Activated T-helper 9 cell treated with anti-CD3 and anti-CD28 coated beads, Interleukin-2, amount 50 U/mL, for 16 hours (primary cell): ENCODE measurements around the gene TECTB.
"Not testable (repeated sequence)": the region's sequence is repeated elsewhere in the genome, so short reads cannot be mapped to it uniquely, and the experiment has no call there.

Source experiments
- DNase-seq: peaks from one replicate; pipeline ENCODE4 v3.0.0-alpha.2; 2020; ENCODE audit warnings: low read depth

The TECTB gene

DNA sequence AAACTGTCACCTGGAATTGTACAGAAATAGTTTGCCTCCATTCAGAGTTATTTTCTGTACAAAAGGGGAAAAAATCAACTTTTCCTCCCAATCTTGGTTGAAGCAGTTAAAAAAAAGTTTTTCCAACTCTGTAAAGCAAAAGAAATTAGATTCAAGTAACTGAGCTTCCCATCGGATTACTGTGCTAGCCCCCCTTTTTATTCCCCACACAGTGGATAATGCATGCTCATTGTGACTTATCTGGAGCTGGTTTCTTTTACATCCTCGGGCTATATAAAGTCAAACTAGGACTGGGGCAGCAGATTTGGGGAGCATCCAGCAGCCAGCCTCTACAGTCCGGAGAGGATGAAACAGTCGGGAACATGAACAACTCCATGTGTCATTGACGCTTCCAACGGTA, at the start of gene TECTB:
Gene TECTB (plus strand): TSS at position 301 of the 400 bp plus-strand sequence. CDS start 335 bp downstream, outside the sequence.
- no peak for DNase-seq

DNA sequence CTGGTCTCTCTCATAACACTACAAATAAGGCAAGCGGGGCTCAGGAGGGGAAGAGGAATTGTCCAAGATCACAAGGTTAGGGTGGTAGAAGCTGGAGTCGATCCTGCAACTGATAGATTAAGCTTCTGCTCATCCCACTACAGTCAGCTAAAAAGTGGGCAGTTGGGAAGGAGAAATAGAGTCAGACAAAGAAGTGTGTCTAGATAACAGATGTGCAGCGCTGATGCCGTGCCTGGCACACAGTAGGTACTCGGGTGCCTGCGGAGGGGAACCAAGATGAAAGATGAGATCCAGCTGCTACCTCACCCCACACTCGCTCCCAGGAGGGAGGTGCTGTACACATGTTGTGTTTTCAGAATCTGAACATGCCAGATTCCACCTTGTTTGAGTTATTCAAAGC, 48.1 kb upstream of the TECTB start:
- DNase-seq, result no peak

DNA sequence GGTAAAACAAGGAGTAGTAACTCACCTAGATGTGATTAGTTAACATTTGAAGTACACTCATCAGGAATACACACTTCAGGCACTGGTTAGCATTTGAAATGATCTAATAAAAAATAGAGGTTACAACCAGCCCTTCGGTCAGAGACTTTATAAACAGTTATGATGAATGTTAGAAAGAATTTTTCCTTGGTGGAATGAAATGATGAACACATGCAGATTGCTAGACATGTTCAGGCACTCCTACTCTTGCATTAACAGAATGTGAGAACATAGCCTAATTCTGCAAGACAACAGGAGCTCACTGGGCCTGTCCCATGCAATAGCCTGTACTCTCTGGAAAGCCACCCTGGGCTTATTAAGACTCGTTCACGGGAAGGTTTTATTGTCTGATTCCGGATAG, 47.3 kb upstream of the TECTB start:
- DNase-seq, result no peak

DNA sequence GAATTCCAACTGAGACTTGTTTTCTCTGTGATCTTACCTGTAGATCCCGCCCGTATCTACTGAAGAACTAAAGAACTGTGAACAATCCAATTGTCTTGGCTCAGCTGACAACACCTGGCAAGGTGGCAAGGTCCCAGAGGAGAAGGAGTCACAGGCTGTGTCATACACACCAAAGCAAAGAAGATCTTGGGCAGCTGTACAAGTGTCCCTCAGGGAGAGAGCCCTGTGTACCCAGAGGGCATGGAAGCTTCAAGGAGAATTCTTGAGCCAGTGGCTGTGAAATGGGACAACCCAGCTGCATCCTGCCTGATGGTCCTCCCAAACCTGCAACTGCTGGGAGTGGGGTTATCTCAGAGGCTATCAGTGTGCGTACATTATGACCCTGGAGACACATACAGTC, 46.7 kb upstream of the TECTB start:
- no peak for DNase-seq

DNA sequence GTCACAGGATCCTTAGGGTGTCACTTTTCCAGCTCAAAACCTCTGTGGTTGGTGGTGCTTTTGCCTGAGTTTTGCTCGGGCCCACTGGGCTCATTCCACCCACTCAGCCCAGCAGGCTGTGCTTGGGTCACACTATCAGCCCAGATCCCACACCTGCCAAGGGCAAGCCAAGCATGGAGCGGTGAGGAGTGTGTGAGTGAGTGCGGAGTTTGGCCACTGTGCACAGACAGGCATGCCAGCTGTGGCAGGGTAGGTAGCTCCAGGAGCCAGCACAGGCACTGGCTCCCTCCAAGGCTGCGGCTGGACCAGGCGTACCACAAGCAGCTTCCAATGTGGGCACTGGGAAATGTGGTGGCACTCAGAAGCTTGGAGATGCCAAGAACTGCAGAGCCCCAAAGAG, 43.9 kb upstream of the TECTB start:
- DNase-seq, result no peak

DNA sequence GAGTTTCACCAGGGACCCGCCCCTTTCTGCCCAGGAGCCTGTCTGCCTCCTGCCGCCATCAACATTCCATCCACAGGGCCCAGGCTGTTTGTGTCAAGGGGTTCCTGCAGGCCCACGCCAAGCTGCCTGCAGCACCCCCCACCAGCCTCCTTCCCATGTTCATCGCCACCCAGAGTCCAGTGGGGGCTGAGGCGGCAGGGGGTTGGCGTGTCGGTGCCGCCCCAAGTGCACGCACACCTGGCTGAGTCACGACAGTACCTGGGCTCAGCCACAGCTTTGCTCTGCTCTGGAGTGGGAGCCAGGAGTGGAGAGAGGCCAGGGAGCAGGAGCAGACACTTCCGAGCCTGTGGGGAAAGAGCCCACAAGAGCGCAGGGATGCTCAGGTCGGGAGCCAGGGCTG, 42.8 kb upstream of the TECTB start:
- no peak for DNase-seq

DNA sequence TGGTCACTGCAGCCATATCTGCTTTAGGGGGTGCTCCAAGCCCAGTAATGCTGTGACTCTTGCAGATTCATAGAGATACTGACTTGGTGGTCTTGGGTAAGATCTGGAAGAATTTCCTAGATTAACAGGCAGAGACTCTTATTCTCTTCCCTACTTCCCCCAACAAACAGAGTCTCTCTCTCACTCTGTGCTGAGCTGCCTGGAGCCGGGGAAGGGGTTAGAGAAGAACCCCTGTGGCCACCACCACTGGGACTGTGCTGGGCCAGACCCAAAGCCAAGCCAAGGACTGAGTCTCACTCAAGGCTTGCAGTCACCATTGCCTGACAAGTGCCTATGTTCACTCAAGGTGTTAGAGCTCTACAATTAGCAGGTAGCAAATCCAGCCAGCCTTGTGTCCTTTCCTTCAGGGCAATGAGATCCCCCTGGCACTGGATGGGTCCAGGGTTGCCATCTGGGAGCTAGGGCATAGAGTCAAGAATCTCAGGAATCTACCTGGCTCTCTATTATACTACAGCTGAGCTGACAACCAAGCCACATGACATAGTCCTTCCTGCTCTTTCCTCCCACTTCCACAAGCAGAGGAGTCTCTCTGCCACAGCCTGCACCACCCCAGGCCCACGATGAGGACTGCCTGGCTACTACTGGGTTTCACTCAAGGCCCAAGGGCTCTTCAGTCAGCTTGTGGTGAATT, 41.4 kb upstream of the TECTB start:
- no peak for DNase-seq

DNA sequence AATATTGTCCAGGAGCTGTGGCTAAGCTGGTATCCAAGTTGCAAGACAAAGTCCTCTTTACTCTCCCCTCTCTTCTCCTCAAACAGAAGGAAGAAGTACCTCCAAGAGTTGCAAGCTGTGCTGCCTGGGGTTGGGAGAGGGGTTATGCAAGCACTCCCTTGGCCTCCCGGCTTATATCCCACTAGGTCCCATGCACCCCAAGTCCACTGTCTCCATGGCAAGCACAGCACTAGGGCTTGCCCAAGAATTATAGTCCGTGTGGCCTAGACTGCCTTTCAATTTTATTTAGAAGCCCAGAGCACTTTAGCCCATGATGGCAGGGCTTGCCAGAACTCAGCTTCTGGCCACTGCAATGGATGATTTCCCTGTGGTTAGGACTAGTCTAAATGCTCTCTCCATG, 40.4 kb upstream of the TECTB start:
- DNase-seq, result no peak

DNA sequence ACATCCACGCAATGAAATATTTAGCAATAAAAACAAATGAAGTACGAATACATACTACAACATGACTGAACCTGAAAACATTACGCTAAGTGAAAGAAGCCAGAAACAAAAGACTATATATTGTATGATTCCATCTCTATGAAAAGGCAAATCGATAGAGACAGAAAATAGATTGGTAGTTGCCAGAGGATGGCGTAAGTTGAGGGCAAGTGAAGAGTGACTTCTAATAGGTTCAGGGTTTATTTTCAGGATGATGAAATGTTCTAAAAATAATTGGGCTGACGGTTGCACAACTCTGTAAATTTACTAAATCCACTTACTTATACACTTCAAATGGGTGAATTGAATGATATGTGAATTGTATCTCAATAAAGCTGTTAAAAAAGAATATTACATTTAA, 39.5 kb upstream of the TECTB start:
- no peak for DNase-seq

DNA sequence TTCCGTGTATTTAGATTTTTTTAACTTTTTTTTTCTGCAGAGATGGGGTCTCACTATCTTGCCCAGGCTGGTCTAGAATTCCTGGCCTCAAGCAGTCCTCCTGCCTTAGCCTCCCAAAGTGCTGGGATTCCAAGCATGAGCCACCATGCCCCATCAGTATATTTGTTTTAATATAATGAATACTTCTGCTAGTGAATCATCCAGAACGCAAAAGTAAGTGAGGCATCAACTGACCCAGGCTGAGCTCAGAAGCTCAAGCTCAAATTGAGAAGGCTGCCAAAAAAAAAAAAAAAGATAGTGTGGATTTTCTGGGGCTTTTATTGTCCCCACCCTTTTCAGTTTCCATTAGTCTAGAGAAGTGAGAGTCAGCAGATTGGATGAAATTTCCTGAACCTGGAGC, 39.0 kb upstream of the TECTB start:
- no peak for DNase-seq

DNA sequence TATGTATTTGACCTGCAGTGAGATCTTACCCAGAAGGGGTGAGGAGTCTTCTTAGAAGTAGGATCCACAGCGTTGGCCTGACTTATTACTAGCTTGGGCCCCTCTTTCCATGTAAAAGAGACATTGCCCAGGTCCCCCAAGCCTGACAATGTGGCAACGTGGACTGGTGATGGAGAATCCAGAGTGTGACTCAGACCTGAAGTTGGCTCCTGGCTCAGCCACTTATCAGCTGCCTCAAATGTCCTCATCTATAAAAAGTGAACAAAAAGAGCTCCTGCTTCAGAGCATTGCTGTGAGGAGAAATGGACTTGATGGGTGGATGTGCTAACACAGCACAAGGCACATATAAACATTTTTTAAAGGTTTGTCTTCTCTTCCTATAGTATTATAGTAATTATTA, 35.4 kb upstream of the TECTB start:
- DNase-seq, result no peak

DNA sequence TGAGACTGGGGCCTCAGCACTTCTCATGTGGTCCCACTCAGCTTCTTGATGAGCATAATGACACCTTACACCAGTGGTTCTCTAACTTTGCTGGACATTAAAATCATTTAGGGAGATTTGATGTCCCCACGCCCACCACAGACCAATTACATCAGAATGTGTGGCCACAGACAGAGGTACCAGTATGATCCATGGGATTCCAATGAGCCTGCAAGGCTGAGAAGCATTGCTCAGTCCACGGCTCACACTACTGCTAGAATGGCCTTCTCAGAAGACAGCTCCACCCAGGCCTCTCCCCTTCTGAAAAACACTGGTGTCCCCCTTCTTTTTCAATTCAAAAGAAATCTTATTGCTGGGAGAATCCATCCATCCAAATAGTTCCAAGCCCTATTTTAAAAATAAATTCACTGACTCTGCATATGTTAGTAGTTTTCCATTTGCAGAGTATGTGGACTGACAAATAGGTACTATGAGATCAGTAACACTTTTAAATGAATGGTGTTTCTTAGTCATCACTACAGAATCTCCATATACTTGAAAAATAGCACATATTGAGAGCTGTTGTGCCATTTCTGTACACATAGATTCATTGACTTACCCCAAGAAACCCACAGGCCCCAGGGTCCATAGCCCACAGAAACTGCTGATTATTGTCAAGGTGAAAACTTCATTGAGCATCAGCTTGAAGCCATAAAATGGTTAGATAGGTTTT, 34.5 kb upstream of the TECTB start:
- no peak for DNase-seq

DNA sequence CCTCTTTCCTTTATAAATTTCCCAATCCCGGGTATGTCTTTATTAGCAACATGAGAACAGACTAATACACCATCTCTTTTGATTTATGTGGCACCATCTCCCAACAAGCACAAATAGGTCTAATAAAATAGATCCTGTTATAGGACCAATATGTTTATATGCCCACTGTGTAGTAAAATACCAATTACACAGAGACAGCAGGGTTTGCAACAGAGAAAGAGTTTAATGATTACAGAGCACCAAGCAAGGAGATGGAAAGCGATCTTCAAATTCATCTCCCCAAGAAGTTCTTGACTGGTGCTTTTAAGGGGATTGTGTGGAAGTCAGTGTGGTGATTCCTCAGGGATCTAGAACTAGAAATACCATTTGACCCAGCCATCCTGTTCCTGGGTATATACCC, 33.5 kb upstream of the TECTB start:
- DNase-seq, result no peak

DNA sequence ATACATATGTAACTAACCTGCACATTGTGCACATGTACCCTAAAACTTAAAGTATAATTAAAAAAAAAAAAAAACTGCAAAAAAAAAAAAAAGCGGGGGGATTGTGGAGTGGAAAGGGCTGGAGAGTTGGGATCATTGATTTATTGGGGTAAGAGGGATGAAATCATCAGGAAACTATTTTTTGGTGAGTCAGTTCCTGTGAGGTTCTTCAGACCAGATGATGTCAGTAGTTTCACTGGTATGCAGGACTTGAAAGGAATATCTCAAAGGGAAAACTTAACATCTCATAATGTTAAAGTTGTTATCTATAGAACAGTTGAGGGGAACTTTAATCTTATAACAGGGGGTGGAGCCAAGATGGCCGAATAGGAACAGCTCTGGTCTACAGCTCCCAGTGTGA, 32.6 kb upstream of the TECTB start:
- DNase-seq, result no peak

DNA sequence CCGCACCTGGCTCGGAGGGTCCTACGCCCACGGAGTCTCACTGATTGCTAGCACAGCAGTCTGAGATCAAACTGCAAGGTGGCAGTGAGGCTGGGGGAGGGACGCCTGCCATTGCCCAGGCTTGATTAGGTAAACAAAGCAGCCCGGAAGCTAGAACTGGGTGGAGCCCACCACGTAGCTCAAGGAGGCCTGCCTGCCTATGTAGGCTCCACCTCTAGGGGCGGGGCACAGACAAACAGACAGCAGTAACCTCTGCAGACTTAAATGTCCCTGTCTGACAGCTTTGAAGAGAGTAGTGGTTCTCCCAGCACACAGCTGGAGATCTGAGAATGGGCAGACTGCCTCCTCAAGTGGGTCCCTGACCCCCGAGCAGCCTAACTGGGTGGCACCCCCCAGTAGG, 32.0 kb upstream of the TECTB start:
- not testable (repeated sequence) for DNase-seq

DNA sequence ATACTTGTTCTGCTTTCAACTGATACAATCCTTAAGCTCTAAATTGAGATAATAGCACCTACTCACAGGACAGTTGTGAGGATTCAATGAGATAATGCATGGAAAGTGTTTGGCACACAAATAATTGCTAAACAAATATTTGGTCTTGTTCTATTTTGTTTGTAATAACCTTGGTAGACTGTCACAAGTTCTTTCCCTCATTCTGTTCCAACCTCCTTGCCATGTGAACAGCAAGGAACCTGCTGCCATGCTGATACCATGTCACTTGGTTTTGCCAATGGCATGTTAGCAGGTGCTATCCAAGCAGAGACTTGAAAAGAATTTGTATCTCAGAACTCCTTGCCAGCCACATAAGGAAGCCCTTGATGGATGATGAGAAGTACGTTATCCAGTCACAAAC, 24.8 kb upstream of the TECTB start:
- no peak for DNase-seq

DNA sequence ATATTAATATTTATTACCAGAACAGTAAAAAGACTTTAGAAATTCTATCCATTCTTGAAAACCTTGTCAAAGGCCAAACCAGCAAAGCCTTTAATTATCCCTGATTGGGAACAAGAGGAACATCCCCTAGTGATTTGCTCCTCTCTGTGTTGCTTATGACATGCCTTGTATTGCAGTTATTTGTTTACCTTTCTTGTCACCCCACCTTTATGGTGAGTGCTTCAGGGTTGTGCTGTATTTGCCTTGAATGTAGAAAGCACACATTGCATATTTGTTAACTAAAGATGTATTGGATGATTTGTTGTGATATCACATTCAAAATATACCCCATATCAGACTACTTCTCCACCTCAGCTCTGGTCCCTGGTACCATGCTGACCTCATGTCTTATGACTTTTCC, 23.5 kb upstream of the TECTB start:
- no peak for DNase-seq

DNA sequence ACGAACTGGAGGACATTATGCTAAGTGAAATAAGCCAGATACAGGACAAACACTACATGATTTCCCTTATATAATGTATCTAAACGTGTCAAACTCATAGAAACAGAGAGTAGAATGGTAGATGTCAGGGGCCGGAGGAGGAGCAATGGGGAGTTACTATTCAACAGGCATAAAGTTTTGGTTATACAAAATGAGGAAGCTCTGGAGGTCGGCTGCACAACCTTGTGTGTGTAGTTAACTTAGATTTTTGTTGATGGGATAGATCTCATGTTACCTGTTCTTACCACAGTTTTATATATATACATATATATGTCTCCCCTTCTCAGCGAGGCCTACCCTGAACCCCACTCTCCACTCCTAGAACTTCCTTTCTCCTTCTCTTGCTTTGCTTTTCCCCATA, 22.4 kb upstream of the TECTB start:
- DNase-seq, result no peak

DNA sequence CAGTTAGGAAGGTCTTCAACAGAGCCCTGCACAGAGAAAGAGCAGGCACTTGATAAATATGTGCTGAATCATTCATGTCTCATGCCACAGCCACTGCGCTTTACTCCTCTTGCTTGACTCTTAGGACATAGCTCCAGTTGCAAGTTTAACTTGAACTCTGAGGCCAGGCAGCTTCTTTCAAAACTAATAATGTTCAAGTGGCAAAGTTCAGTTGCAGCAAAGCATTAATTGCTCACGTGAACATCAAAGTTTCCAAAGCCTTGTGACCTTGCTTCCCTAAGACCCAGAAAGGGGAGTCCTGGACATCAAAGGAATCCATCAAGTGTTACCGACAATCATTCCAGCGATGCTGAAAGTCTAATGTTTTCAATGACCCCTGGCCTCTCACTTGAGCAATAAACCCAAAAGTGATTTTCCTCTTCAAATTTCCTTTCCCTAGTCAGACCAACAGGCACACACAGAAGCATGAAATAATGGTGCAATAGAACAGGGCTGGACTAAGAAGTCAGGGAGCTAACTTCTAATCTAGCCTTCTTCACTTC, 21.8 kb upstream of the TECTB start:
- DNase-seq, result no peak

DNA sequence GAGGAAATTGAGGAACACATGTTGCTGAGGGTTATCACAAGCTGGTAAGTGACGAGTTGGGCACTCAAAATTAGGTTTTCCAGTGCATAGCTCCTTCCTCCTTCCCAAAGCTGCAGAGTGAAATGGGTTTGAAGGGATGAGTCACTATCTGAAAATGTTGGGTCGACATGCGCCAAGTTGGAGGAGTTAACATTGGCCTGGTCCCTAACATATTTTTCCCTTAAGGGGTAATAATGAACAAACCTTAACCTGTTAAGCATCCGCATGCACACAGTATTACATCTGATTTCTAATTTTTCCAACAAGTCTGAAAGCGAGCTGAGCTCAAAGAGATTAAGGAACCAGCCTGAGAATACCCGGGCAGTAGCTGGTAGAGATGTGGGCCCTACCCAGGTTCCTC, 20.7 kb upstream of the TECTB start:
- no peak for DNase-seq

DNA sequence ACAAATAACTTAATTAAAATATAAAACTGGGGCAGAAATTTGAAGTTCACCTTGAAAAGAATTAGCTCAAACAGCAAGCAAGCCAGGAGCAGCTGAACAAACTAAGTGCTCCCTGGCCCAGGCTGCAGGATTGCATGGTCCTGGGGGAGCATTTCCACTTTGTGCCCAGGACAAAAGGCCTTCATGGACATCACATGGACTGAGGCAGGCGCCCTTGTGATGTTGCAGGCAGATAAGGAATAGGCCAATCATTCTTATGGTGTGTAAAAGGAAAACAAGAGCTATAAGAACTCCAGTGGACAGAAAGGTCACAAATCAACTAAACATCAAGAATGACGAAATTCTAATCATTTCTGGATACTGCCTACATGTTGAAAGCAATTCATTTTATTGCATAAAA, 17.5 kb upstream of the TECTB start:
- DNase-seq, result no peak

DNA sequence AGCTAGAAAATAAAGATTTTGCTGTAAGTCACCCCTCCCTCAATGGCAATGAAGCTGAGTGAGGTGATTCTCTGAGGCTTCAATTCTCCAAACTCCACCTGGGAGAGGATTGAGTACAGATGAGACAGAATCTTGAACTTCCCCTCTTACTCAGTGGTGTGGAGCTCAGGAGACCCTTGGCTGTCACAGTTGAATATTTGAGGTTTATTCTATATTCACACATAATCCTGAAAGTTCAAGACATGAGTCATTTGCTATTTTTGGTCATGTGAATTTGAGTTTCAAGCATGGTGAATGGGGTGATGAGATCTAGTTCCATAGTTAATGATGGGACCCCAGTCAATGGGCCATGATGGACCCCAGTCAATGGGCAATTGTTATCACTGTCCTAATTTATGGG, 13.9 kb upstream of the TECTB start:
- no peak for DNase-seq

DNA sequence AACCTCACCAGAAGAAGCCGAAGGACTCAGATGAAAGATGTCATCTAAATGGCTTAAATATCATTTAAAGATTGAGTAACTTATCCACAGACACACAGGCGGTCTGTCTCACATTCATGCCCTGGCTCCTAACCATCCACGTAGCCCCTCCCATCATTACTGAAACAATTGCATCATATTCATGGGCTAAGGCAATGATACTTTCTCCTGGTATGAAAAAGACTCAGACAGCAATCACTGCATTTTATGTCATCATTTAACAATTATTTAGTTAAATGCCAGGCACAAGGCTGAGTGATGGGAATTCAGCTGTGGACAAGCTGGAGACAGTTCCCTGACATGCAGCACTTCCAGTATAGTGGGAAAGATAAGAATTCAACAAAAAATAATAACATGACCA, 11.2 kb upstream of the TECTB start:
- DNase-seq, result no peak

DNA sequence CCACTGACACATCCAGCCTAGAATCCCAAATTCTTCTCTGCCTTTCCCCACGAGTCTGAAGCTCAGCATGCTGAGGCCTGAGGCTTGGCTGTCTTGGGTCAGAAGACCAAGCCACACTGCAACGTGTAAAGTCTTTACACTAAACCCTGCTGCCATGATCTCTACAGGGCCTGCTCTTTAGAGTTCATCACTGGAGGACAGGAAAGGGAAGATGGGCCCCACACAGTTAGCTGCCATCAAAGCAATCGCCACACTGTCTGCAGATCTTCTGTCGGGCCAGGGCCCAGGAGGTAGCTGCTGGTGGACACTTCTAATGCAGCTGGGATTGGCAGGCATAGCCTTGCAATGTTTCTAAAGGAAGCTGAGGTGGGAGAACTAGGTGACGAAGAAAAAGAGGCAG, 8.4 kb upstream of the TECTB start:
- DNase-seq, result no peak
